HFF-Myc (cell line): Measurements from ENCODE around the gene DSG2.
A peak's percentile ranks its signal among the peaks of the same experiment; 100 is the strongest.

Source experiments
- DNase-seq: peaks from one replicate; pipeline ENCODE4 v3.0.0-alpha.2; 2011; ENCODE audit warnings: low read depth; ENCODE audit errors: extremely low read depth
- H3K4me3 ChIP-seq: replicated peaks from 2 replicates; pipeline ENCODE4 v1.5.1; 2011; ENCODE audit warnings: low read depth, mild to moderate bottlenecking, control low read depth, low read length
- CTCF ChIP-seq: IDR thresholded peaks from 2 replicates; pipeline ENCODE4 v1.5.1; 2012; ENCODE audit warnings: mild to moderate bottlenecking, low read depth, low read length, control low read depth; ENCODE audit errors: missing control alignments

Gene DSG2

GRCh38 chr18:31548853-31549252 lies 50.9 kb downstream of the DSG2 start:
- no peak for DNase-seq
- TF ChIP-seq CTCF, result no peak

GRCh38 chr18:31549416-31549815 lies 51.4 kb downstream of the DSG2 start:
- no peak for DNase-seq
- H3K4me3 ChIP-seq, result no peak overlapping the region
- no peak for TF ChIP-seq CTCF

More at GRCh38 chr18:31548853-31549252, 50.9 kb downstream of the DSG2 start:
- H3K4me3 ChIP-seq, result no peak overlapping the region

- H3K4me3 ChIP-seq, result no peak overlapping the region
- no peak for TF ChIP-seq CTCF
- DNase-seq, result no peak
Measured at GRCh38 chr18:31551883-31552282, 53.9 kb downstream of the DSG2 start.

GRCh38 chr18:31553800-31554199 lies 55.8 kb downstream of the DSG2 start:
- no peak for DNase-seq
- peak; percentile 4 for TF ChIP-seq CTCF
- no peak overlapping the region for H3K4me3 ChIP-seq

- H3K4me3 ChIP-seq, result no peak overlapping the region
- TF ChIP-seq CTCF, result no peak
- no peak for DNase-seq
Measured at GRCh38 chr18:31554776-31555175, 56.8 kb downstream of the DSG2 start.

- peak; percentile 63 for TF ChIP-seq CTCF
- no peak overlapping the region for H3K4me3 ChIP-seq
- DNase-seq, result peak; percentile 35
Measured at GRCh38 chr18:31555971-31556747, 58.2 kb downstream of the DSG2 start.

GRCh38 chr18:31557446-31557845 lies 59.5 kb downstream of the DSG2 start:
- DNase-seq, result no peak
- H3K4me3 ChIP-seq, result no peak overlapping the region
- TF ChIP-seq CTCF, result no peak
